Stomach (tissue), 9 donors: ENCODE measurements around the gene SLC36A3. TPM values are rescaled to one million over a fixed set of nuclear protein-coding genes. Genes with fewer than 3 reads are reported as not detected.

ENCODE experiments used
- DNase-seq, 2 donors: peaks; one replicate each; pipeline versions ENCODE4 v3.0.0 to v3.0.0-alpha.2; 2013 to 2019
- H3K27ac ChIP-seq, 5 donors: fragments of 200-600 bp in 4 of 5; sonication (generic) in 4 of 5; one replicate each; pipeline ENCODE4 v1.5.1; 2013 to 2019; ENCODE audit warnings: mild to moderate bottlenecking in 1 of 5, moderate library complexity in 1 of 5
- H3K27me3 ChIP-seq, 3 donors: fragments of 200-600 bp; sonication (generic); one replicate each; pipeline ENCODE4 v1.5.1; 2017 to 2019; ENCODE audit warnings: mixed run types in 1 of 3
- H3K36me3 ChIP-seq, 4 donors: fragments of 200-600 bp; sonication (generic); 1 replicate in 3 of 4; 2 replicates in 1 of 4; pipeline ENCODE4 v1.5.1; 2016 to 2019
- H3K4me1 ChIP-seq, 4 donors: fragments of 200-600 bp; sonication (generic); one replicate each; pipeline ENCODE4 v1.5.1; 2016 to 2019
- H3K4me3 ChIP-seq, 4 donors: fragments of 200-600 bp; sonication (generic) in 3 of 4; one replicate each; pipeline ENCODE4 v1.5.1; 2016 to 2019; ENCODE audit warnings: mild to moderate bottlenecking in 1 of 4
- H3K9me3 ChIP-seq, 4 donors: fragments of 200-600 bp; sonication (generic); one replicate each; pipeline ENCODE4 v1.5.1; 2016 to 2019
- EP300 ChIP-seq: sonication (generic); formaldehyde crosslinking; IDR thresholded peaks from one replicate; pipeline ENCODE4 v1.6.1; 2017; ENCODE audit warnings: antibody characterized with exemption
- POLR2A ChIP-seq, 4 donors: fragments of 450-650 bp; IDR thresholded peaks; one replicate each; pipeline ENCODE4 v1.6.1; 2016; ENCODE audit warnings: antibody characterized with exemption in 4 of 4, control low read depth in 2 of 4, mild to moderate bottlenecking in 1 of 4, moderate library complexity in 1 of 4
- POLR2AphosphoS5 ChIP-seq, 3 donors: sonication (generic); formaldehyde crosslinking; IDR thresholded peaks; one replicate each; pipeline ENCODE4 v1.6.1; 2016; ENCODE audit warnings: antibody characterized with exemption in 3 of 3
- WGBS, 5 donors: extraction: QIAGEN DNeasy Blood & Tissue Kit in 3 of 5; methylation state at CpG; one replicate each; pipeline versions ENCODE4 v1.1.5 to v1.1.7; 2013 to 2018; 5-methylcytosine and 5-hydroxymethylcytosine counted together
- intact Hi-C: fragments of 100-400 bp; cut with DNase I; formaldehyde crosslinking; loops from one replicate; pipeline ENCODE4 v1.15.1; 2023; ENCODE audit warnings: low total_unique reads
- polyA plus RNA-seq, 3 donors: library from polyadenylated mRNA; stranded (reverse); fragments of 200-250 nt; gene quantifications; one replicate each; pipeline ENCODE4 v1.2.3, GENCODE V29; 2013
- total RNA-seq, 5 donors: library from RNA; depleted of rRNA; stranded (reverse); fragments of >200 nt; gene quantifications; one replicate each; pipeline versions ENCODE4 v1.1.0 to v1.2.3, GENCODE V29; 2014 to 2016
- TF ChIP-seq, protein P1 (sequence below), 7 experiments: fragments of 450-650 bp in 4 of 7; fragments of 200-600 bp in 3 of 7; sonication (generic) in 3 of 7; IDR thresholded peaks; one replicate each; pipeline ENCODE4 v1.5.1; 2016 to 2019; ENCODE audit warnings: antibody characterized with exemption in 7 of 7, control low read depth in 2 of 7, mild to moderate bottlenecking in 1 of 7
- donor health status: healthy with polysubstance abuse.
- donor health status: Bipolar disorder and iron deficiency.
- donor health status: healthy.

SLC36A3 gene
- total and polyA plus RNA-seq, 8 donors, result not detected

DNA sequence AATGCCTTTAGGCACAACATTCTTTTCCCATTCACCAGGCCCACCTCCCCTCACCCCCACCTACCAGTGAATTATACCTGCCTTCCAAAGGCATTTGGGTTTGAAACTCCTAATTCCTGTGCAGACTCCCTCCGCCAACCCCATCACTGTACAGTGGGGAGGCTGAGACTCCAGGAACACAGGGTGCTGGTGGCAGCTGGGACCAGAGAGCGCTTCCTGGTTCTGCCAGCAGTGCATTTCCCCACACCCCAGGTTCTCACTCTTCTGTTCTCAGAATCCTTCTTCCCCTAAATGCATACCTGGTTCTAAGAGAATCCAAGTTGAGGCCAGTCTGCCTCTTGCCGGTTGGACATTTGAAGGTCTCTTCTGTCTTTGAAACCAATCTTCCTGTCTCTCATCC is 22.7 kb upstream of the SLC36A3 start:
- WGBS, 5 donors, result 88 to 99% (median 94%) methylated on average over 3 of the region's 3 CpGs
- H3K4me3 ChIP-seq, result no peak overlapping the region
- no peaks in the 10 kb centered on the region for H3K36me3 ChIP-seq
- intact Hi-C loops, result no loop called here
- H3K27me3 ChIP-seq, result peaks cover 0 to 4% (median 0%) of the 10 kb centered on the region in 3 donors
- DNase-seq, result no peak
- H3K4me1 ChIP-seq, result no peaks in the 10 kb centered on the region
- TF ChIP-seq, protein P1, sequence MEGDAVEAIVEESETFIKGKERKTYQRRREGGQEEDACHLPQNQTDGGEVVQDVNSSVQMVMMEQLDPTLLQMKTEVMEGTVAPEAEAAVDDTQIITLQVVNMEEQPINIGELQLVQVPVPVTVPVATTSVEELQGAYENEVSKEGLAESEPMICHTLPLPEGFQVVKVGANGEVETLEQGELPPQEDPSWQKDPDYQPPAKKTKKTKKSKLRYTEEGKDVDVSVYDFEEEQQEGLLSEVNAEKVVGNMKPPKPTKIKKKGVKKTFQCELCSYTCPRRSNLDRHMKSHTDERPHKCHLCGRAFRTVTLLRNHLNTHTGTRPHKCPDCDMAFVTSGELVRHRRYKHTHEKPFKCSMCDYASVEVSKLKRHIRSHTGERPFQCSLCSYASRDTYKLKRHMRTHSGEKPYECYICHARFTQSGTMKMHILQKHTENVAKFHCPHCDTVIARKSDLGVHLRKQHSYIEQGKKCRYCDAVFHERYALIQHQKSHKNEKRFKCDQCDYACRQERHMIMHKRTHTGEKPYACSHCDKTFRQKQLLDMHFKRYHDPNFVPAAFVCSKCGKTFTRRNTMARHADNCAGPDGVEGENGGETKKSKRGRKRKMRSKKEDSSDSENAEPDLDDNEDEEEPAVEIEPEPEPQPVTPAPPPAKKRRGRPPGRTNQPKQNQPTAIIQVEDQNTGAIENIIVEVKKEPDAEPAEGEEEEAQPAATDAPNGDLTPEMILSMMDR (IDR thresholded peaks at IDR 0.05), result no peak
- TF ChIP-seq POLR2AphosphoS5 (IDR thresholded peaks at IDR 0.05) (no peak), POLR2A (IDR thresholded peaks at IDR 0.05) (no peak), EP300 (no peak)
- no peaks in the 10 kb centered on the region for H3K9me3 ChIP-seq
- no peak overlapping the region for H3K27ac ChIP-seq

GRCh38 chr5:151320481-151320880 is 16.9 kb upstream of the SLC36A3 start:
- H3K36me3 ChIP-seq, result no peaks in the 10 kb centered on the region
- H3K27ac ChIP-seq, result no peak overlapping the region
- H3K9me3 ChIP-seq, result no peaks in the 10 kb centered on the region
- no peak for DNase-seq
- intact Hi-C loops, result no loop called here
- peaks cover 0 to 4% (median 0%) of the 10 kb centered on the region in 4 donors for H3K4me1 ChIP-seq
- H3K4me3 ChIP-seq, result no peak overlapping the region
- WGBS, 5 donors, result 67 to 86% (median 83%) methylated on average over 4 of the region's 4 CpGs
- peaks cover 0 to 4% (median 0%) of the 10 kb centered on the region in 3 donors for H3K27me3 ChIP-seq
- TF ChIP-seq POLR2A (IDR thresholded peaks at IDR 0.05) (no peak), POLR2AphosphoS5 (IDR thresholded peaks at IDR 0.05) (no peak), EP300 (no peak)
- TF ChIP-seq, protein P1 (IDR thresholded peaks at IDR 0.05), result no peak

- H3K4me3 ChIP-seq, result no peak overlapping the region
- peaks cover 0 to 4% (median 0%) of the 10 kb centered on the region in 4 donors for H3K4me1 ChIP-seq
- peaks cover 0 to 4% (median 0%) of the 10 kb centered on the region in 3 donors for H3K27me3 ChIP-seq
- H3K9me3 ChIP-seq, result no peaks in the 10 kb centered on the region
- no peak overlapping the region for H3K27ac ChIP-seq
- DNase-seq, result peak in 1 of 2 donors; percentile 77
- WGBS, 5 donors, result 53 to 62% (median 55%) methylated on average over 2 of the region's 2 CpGs
- TF ChIP-seq POLR2AphosphoS5 (IDR thresholded peaks at IDR 0.05), result no peak
- intact Hi-C loops, result no loop called here
- no peaks in the 10 kb centered on the region for H3K36me3 ChIP-seq
Observed at GRCh38 chr5:151318850-151319732, 15.5 kb upstream of the SLC36A3 start.

DNA sequence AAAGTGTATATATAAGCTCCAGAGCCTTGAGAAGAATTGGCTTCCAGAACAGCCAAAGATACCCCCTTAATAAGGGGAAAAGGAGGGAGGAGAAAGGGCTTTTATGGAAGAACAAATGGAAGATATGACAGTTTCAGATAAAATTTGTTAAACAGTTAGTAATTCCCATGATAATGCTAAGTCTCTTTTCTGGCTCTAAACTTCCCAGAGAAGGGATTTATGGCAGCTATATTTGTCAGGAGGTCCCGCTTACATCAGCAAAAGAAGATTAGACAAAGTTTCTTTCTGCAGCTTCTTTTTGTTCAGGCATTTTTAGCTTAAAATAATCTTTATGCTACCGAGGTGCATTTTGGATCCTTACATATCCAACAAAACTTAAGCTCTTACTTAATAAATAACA is 14.3 kb upstream of the SLC36A3 start:
- no peaks in the 10 kb centered on the region for H3K27me3 ChIP-seq
- 64 to 76% (median 74%) methylated on average over 2 of the region's 2 CpGs for WGBS, 5 donors
- no peak overlapping the region for H3K4me3 ChIP-seq
- H3K27ac ChIP-seq, result no peak overlapping the region
- no peaks in the 10 kb centered on the region for H3K9me3 ChIP-seq
- peaks cover 0 to 4% (median 0%) of the 10 kb centered on the region in 4 donors for H3K4me1 ChIP-seq
- peak in 1 of 2 donors; percentile 22 for DNase-seq
- no peak for TF ChIP-seq POLR2AphosphoS5 (IDR thresholded peaks at IDR 0.05)
- no peaks in the 10 kb centered on the region for H3K36me3 ChIP-seq
- intact Hi-C loops, result no loop called here

DNA sequence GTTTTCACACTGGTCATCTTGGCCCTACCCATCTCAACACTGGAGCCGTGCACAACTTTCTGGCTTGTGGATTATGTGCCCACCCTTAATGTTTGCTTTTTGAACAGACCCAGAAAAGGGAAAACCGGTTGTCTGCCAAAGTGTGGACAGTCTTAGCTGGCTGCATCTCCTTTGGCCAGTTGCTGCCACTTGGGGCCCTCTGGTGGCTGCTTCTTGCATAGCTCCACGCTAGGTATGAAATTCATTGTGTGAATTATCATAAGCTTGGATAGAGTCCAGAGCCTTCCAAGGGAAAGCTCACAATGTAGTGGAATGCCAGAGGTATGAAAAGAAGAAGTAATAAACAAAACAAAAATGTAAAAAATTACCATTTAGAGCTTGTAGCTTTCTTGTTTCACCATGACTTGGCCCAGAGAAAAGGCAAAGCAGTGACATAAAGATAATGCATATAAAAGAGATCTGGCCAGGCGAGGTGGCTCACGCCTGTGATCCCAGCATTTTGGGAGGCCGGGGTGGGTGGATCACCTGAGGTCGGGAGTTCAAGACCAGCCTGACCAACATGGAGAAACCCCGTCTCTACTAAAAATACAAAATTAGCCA is 12.5 kb upstream of the SLC36A3 start:
- Histone ChIP-seq H3K9me3 (peaks cover 0 to 6% (median 1%) of the 10 kb centered on the region in 4 donors), H3K36me3 (no peaks in the 10 kb centered on the region), H3K4me1 (peaks cover 0 to 4% (median 0%) of the 10 kb centered on the region in 4 donors), H3K4me3 (no peak overlapping the region), H3K27me3 (no peaks in the 10 kb centered on the region), H3K27ac (no peak overlapping the region)
- 41 to 51% (median 47%) methylated on average over 8 of the region's 8 CpGs for WGBS, 5 donors
- TF ChIP-seq POLR2A (IDR thresholded peaks at IDR 0.05) (no peak), EP300 (no peak)
- TF ChIP-seq, protein P1 (IDR thresholded peaks at IDR 0.05), result peak in 5 of 7 experiments; percentile 43 to 79 (median 75)
- intact Hi-C loops, result no loop called here
- DNase-seq, result peak; percentile 85 to 88
